HFF-Myc (cell line): Measurements from ENCODE around the gene PTP4A1.

Experiments used
- DNase-seq: peaks from one replicate; pipeline ENCODE4 v3.0.0-alpha.2; 2011; ENCODE audit warnings: low read depth; ENCODE audit errors: extremely low read depth
- H3K4me3 ChIP-seq: replicated peaks from 2 replicates; pipeline ENCODE4 v1.5.1; 2011; ENCODE audit warnings: low read depth, mild to moderate bottlenecking, control low read depth, low read length
- TF ChIP-seq, protein P1 (sequence below): IDR thresholded peaks from 2 replicates; pipeline ENCODE4 v1.5.1; 2012; ENCODE audit warnings: mild to moderate bottlenecking, low read depth, low read length, control low read depth; ENCODE audit errors: missing control alignments

Gene PTP4A1

DNA sequence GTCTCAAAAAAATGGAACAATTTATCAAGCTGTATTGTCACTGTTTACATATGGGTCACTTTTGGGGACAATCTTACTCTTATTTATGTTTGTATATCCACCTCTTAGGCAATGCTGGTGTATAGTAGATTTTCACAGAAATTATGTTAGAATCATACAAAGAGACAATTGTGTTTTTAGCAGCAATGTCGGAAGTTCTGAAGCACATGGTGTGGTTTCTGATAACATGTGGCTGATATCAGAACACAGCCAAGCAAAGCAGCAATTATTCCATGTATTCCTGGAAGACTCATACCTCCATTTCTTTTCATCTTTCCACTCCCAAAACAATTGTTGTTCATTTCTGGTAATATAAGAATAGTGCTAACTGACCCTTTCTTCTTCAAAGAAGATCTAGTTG, 17.5 kb upstream of the PTP4A1 start:
- H3K4me3 ChIP-seq = no peak overlapping the region
- DNase-seq = no peak
- TF ChIP-seq, protein P1, sequence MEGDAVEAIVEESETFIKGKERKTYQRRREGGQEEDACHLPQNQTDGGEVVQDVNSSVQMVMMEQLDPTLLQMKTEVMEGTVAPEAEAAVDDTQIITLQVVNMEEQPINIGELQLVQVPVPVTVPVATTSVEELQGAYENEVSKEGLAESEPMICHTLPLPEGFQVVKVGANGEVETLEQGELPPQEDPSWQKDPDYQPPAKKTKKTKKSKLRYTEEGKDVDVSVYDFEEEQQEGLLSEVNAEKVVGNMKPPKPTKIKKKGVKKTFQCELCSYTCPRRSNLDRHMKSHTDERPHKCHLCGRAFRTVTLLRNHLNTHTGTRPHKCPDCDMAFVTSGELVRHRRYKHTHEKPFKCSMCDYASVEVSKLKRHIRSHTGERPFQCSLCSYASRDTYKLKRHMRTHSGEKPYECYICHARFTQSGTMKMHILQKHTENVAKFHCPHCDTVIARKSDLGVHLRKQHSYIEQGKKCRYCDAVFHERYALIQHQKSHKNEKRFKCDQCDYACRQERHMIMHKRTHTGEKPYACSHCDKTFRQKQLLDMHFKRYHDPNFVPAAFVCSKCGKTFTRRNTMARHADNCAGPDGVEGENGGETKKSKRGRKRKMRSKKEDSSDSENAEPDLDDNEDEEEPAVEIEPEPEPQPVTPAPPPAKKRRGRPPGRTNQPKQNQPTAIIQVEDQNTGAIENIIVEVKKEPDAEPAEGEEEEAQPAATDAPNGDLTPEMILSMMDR = no peak

DNA sequence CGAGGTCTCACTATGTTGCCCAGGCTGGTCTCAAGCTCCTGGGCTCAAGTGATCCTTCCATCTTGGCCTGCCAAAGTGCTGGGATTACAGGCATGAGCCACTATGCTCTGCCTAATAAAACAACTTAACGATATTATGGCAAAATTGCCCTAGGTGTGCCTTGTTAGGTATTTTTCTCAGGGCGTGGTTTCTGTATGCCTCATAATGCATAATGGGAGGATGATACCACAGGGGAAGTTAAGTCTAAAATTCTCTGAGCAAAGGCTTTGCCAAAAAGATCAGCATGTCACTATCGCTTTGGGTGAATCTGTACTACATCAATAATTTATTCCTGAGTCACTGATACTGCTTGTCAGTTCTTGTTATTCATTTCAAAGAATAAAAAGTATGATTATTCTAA, 15.9 kb upstream of the PTP4A1 start:
- no peak overlapping the region for H3K4me3 ChIP-seq
- TF ChIP-seq, protein P1 = no peak
- no peak for DNase-seq

DNA sequence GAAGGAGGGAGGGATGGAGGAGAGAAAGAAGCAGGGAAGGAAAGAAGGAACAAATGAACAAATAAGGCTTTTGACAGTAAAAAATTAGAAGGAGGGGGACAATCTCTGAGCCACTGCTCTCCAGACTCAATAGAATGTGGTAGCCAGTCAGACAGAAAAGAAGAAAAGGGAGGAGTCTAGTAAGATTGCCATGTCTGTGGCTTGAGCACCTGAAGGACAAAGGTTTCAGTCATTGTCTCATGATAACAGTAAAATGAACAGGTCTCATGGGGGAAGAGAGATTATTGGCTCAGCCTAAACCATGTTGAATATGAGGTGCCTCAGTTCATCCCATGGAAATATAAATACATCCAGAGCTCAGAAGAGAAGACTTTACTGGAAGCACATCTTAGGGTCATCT, 14.0 kb upstream of the PTP4A1 start:
- TF ChIP-seq, protein P1 = no peak
- DNase-seq = no peak
- no peak overlapping the region for H3K4me3 ChIP-seq

DNA sequence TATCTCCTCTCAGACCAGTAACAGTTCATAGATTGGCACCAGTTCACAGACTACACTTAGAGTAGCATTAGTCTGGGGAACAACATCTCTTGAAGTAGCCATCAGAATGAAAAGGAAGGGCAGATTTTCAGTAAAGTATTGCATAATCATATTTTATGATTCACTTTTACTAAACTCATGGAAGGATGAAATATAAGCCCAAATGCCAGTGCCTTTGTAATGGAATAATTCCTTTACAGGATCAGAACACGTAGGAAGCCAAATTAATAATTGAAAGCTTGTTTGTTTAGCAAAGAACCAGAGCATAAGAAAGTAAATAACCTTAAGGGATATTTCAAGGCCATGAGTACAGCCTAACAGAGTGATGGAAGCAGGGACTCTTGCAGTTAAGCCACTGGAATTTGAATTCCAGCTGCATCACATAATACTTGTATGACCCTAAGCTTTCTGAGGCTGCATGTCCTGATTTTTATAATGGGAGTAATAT, 11.4 kb upstream of the PTP4A1 start:
- no peak for DNase-seq
- TF ChIP-seq, protein P1 = no peak
- H3K4me3 ChIP-seq = no peak overlapping the region

DNA sequence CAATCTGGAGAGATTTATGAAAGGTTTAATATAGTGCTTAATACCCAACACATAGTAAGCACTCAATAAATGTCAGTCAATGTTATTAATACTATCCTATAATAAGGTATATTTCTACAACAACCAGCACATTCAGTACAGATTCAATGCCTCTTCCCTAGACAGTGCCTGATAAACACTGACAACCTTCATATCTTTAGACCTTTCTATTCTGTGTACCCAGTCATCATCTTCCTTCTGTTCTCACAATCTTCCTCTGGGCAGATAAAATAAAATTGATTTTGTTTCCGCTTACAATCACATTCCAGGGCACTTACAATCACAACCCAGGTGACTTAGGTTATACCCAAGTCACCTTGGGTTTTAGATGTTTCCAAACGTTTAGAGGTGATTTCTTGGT, 11.0 kb upstream of the PTP4A1 start:
- H3K4me3 ChIP-seq = no peak overlapping the region
- TF ChIP-seq, protein P1 = no peak

DNA sequence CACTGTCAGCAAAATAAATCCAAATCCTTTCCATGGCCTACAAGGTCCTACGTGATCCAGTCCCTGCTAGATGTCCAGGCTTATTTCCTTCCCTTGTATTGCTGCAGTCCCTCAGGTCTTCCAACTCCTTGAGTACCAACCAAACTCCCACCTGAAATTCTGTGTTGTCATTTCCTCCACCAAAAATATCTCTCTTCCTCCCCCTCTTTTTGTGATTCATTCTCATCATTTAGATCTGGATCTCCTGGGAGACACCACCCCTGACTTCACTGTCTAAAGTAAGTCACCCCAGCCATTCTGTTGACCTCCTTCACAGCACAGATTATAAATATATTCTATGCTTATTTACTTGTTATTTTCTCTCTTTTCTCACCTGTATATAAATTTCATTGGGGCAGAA, 9.0 kb upstream of the PTP4A1 start:
- TF ChIP-seq, protein P1 = no peak
- no peak overlapping the region for H3K4me3 ChIP-seq
- no peak for DNase-seq

More for the DNA sequence above, 11.0 kb upstream of the PTP4A1 start:
- DNase-seq = no peak

DNA sequence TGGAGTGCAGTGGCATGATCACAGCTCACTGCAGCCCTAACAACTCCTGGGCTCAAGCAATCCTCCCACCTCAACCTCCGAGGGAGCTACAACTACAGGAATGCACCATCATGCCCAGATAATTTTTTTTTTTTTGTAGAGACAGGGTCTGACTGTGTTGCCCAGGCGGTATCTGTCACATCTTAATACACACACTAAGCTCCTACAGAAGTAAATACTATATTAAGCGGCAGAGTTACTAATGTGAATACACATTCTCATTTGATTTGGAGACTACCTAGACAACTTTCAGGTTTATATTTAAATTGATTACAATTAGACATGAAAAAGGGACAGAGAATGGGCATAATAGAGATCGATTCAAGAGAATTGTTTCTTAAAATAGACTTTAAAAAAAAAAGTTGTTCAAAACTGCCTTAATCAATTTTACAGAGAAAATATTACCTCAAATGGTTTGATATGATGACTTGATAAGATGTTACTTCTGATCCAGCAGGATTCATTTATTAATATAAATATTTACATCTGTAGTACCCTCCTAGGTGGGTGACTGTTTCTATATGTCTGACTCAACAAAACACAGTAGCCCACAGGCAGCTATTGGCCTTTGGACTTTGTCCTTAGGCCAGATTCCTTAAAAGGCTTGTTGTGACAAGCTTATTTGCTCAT, 7.1 kb upstream of the PTP4A1 start:
- DNase-seq = no peak
- TF ChIP-seq, protein P1 = no peak

More for the DNA sequence above, 7.1 kb upstream of the PTP4A1 start:
- H3K4me3 ChIP-seq = no peak overlapping the region
